NB4 (cell line): ENCODE results near the gene MIEF1.

Experiments
- DNase-seq: peaks from one replicate; pipeline ENCODE4 v3.0.0; 2010; ENCODE audit warnings: low read depth
- H3K4me3 ChIP-seq: one replicate; pipeline ENCODE4 v1.5.1; 2011; ENCODE audit warnings: mild to moderate bottlenecking, low read depth, low read length, moderate library complexity
- MAX ChIP-seq: IDR thresholded peaks from 2 replicates; pipeline ENCODE4 v1.6.1; 2011; ENCODE audit warnings: low read depth, low read length
- MYC ChIP-seq: IDR thresholded peaks from 2 replicates; pipeline ENCODE4 v1.6.1; 2011; ENCODE audit warnings: low read depth, low read length
- POLR2A ChIP-seq: IDR thresholded peaks from 2 replicates; pipeline ENCODE4 v1.6.1; 2011; ENCODE audit warnings: mild to moderate bottlenecking; ENCODE audit not compliant: insufficient read length; ENCODE audit errors: extremely low read depth
- TF ChIP-seq, protein P1 (sequence below): IDR thresholded peaks from one replicate; pipeline ENCODE4 v1.5.1; 2012; ENCODE audit warnings: low read depth, low read length

Gene MIEF1

DNA sequence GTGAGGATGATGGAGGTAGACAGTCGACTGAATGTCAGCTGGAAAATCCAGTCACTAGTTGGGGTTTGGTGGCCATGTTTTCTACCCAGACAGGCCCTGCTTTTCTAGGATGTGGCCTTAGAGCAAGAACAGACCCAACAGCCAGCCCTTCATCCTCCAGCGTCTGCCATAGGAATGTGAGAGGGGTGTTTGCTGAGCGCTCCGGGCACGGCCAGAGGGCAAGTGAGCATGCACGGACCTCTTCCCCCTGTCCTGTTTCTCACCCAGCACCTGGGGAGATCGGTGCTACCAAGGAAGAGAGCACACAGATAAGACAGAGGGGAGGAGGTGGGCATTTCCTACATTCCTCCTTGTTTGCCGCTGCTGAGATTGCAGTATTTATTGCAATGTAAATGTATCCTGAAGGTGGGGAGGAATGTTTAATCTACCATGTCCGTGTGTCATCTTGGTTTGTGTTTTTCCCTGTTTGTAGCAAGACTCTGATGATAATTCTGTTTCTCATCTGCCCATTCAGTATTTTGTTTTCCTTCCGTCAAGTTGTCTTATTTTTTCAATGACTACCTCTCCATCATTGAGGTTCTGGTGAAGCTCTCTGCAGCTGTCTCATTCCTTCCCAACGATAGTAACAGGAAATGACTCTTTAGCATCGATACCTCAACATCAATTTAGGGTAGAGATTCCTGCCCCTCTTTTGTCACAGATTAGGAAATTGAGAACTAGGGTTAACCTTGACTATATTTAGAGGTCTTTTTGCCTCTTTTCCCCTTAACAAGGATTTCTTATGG is 13.4 kb downstream of the MIEF1 start:
- no peak for TF ChIP-seq POLR2A
- TF ChIP-seq MYC: no peak
- TF ChIP-seq MAX: no peak
- TF ChIP-seq, protein P1, sequence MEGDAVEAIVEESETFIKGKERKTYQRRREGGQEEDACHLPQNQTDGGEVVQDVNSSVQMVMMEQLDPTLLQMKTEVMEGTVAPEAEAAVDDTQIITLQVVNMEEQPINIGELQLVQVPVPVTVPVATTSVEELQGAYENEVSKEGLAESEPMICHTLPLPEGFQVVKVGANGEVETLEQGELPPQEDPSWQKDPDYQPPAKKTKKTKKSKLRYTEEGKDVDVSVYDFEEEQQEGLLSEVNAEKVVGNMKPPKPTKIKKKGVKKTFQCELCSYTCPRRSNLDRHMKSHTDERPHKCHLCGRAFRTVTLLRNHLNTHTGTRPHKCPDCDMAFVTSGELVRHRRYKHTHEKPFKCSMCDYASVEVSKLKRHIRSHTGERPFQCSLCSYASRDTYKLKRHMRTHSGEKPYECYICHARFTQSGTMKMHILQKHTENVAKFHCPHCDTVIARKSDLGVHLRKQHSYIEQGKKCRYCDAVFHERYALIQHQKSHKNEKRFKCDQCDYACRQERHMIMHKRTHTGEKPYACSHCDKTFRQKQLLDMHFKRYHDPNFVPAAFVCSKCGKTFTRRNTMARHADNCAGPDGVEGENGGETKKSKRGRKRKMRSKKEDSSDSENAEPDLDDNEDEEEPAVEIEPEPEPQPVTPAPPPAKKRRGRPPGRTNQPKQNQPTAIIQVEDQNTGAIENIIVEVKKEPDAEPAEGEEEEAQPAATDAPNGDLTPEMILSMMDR: no peak
- no peak for DNase-seq
- H3K4me3 ChIP-seq: no peak overlapping the region

DNA sequence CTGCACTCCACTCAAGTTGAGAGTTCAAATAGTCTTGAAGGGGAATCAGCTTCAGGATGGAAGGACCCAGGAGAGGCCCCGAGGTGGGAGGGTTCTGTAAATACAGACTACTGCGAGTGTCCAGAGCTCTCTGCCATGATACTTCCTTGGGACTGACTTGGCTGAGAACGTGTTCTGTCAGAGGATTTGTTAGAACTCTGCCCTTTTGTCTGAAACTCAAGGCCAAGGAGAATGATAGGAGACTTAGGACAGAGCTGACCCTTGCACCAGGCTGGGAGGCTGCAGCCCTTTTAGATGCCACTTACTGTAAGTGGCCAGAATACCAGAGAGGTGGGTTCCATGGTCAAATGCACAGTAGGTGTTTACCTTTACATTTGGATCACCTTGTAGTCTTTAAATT is 15.4 kb downstream of the MIEF1 start:
- DNase-seq: no peak
- TF ChIP-seq MYC (no peak), POLR2A (no peak), MAX (no peak)
- TF ChIP-seq, protein P1: no peak
- no peak overlapping the region for H3K4me3 ChIP-seq

DNA sequence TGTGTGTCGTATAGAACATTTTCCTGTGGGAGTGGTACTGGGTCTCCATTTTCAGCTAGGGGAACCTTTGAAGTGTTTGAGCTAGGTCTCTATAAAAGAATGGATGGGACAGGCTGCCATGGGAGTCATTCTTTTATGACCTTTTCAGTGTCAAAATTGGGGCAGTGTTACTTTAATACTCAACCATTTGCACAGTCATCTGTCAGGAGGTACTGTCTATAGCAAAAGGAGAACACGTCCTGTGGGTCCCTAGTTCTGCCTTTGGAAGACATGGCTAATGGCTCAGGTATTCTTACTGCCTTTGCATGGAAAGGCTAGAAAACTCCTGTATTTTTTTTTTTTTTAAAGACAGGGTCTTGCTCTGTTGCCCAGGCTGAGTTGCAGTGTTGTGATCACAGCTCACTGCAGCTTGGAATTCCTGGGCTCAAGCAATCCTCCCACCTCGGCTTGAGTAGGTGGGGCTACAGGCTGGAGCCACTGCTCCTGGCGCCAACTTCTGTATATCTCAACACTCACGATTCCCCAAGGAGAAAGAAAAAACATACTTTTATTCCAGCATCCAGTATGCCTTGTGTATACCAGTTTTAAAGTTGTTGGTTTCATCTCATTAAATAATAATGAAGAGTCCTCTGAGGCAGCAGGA is 16.2 kb downstream of the MIEF1 start:
- no peak for TF ChIP-seq MAX
- no peak for TF ChIP-seq MYC
- TF ChIP-seq, protein P1: no peak
- TF ChIP-seq POLR2A: no peak
- H3K4me3 ChIP-seq: peak overlapping the region; percentile 79
- no peak for DNase-seq

GRCh38 chr22:39518996-39519680 is 17.0 kb downstream of the MIEF1 start:
- TF ChIP-seq MAX (no peak), POLR2A (no peak), MYC (no peak)
- TF ChIP-seq, protein P1: no peak
- peak overlapping the region; percentile 79 for H3K4me3 ChIP-seq
- no peak for DNase-seq

DNA sequence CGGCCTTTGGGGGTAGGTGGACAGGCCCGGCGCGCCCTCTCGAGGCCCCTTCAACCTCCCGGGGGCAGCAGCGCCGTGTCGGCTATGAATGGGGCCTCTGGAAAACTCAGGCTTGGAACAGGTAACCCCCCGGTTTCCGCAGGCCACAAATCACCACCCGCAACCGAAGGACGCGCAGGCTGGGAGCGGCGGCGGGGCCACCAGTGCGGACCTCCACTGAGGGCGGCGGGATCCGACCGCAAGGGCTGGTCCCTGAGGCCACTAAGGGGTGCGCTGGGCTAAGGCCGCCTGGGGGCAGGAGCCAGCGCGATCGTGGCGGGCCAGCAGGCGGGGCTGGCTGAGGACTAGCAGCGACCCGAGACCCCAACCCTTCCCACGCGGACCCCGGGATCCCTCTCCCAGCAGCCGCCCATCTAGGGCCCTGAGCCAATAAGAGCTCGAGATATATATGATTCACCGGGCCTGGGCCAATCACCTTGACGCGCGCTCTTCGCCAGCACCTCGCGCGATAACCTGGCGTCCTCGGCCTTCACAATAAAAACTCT is 17.7 kb downstream of the MIEF1 start:
- peak; percentile 99 for DNase-seq
- H3K4me3 ChIP-seq: peak overlapping the region; percentile 98
- TF ChIP-seq, protein P1: no peak
- TF ChIP-seq POLR2A (peak; percentile 65), MAX (peak; percentile 20; the same call in 1 of the 2 replicates), MYC (peak; percentile 31; the same call in 1 of the 2 replicates)
